Measurements from ENCODE around the gene MPST.
"Not testable (repeated sequence)": the region's sequence is repeated elsewhere in the genome, so short reads cannot be mapped to it uniquely, and the experiment has no call there.

MPST gene

DNA sequence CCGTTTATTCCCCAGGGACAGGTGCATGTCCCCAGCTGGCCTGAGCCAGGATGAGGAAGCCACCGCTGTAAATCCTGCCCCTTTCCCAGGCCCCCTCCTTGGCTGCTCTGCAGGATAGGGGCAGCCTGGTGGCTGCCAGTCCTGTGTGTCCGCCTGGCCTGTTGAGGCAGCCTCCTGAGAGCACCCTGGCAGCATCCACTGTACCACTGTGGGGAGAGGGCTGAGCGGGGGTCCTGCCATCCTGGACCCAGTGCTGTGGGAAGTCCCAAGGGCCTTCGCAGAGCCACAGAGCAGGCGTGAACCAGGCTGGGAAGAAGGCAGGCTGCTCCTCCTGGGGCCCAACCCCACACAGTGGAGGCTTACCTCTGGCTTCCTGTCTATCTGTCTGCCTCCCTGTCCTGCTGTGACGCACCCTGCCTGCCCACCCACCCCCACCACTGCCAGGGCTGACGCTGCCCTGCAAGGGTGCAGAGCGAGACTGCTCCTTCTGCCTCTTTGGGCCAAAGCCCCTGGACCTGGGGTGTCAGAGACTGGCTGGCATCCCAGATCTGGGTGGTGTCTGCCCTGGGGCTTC lies 40.4 kb downstream of the MPST start:
- no peak for DNase-seq (ENCODE audit: low read depth in 2 of 2, low spot score in 1 of 2)

DNA sequence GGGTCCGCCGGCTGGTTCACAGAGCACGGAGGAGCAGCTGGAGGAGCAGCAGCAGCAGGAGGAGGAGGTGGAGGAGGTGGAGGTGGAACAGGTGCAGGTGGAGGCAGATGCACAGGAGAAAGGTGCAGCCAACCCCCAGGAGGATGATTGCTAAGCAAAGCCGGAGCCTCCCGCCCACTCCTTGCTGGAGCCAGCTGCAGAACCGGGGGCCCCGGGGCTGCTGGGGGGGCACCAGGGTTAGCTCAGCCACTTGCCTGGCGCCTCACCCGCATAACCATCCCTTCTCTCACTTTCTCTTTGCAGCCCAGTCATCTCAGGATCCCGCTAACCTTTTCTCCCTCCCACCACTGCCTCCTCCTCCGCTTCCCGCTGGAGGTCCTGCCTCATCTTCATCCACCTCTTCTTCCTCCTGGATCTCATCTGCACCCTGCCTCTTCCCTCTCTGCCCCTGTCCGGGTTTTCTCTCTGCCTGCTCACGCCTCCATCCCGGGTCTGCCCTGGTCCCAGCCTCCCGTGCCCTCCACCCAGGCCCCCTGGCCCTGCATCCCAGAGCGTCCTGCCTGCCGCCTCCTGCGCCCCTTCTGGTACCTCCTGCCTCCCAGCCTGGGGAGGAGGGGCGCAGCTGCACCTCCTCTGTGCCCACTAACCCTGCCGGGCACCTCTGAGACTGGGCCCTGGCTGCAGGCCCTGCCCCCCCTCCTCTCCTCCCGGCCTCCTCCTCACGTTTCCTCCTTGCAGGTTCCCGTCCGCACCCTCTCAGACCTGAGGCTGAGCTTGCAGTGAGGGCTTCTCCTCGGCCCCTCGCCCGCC lies 41.5 kb downstream of the MPST start:
- DNase-seq (ENCODE audit: low read depth in 2 of 2, low spot score in 1 of 2), result no peak

DNA sequence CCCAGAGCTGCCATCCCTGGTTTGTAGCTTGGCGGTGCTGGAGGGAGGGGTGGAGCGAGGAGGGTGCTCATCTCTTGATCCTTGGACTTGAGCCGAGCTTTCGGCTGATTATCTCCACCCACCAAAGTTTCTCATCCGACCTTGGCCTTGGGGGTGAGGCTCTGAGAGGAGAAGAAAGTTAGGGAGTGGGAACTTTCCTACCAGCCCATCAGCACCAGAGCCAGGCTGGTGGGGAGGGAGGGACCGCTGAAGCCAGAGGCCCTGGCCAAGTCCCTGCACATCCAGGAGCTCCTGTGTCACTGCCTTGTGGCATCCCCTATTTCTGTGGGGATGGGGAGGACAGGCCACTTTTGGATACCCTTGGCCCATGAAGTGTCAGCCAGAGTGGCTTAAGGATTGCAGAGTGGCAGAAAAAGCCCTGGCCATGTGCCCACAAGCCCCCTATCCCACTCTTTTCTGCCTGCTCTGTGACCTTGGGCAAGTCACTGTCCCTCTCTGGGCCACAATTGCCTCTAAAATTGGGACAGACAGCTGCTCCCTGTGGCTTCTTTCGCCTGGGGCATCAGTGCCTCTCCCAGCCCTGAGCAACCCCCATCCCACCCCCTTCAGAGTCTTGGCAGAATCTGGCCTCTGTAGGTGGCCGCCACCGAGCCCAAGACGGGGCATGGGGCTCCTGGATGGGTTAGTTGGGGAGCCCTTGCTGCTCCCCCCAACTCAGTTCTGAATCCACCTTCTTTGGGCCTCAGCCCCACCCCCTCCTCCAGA lies 42.3 kb downstream of the MPST start:
- DNase-seq (ENCODE audit: low read depth in 2 of 2, low spot score in 1 of 2), result no peak

- DNase-seq (ENCODE audit: low read depth in 2 of 2, low spot score in 1 of 2), result no peak
Measured at GRCh38 chr22:37062376-37062675, 42.8 kb downstream of the MPST start.

- DNase-seq (ENCODE audit: low read depth in 2 of 2, low spot score in 1 of 2), result no peak
Measured at GRCh38 chr22:37062702-37063381, 43.3 kb downstream of the MPST start.

- DNase-seq (ENCODE audit: low read depth in 2 of 2, low spot score in 1 of 2), result no peak
Measured at GRCh38 chr22:37063431-37064420, 44.2 kb downstream of the MPST start.

DNA sequence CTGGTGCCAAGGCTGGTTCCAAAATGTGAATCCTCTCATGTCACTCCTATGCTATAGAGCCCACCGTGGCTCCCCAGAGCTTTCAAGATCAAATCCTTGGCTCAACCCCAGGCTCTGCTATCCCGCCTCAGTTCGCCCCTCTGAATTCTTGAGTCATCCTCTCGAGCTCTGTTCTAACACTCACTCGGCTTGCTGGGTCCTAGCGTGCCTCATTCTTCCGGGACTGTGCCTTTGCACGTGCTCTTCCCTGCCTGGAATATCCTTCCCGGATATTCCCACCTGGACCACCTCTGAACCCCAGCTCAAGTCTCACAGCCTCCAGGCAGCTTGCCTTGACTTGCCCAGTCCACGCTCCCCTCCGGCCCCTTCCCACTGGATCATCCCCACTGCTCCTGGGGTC lies 45.0 kb downstream of the MPST start:
- DNase-seq (ENCODE audit: low read depth in 2 of 2, low spot score in 1 of 2), result no peak

DNA sequence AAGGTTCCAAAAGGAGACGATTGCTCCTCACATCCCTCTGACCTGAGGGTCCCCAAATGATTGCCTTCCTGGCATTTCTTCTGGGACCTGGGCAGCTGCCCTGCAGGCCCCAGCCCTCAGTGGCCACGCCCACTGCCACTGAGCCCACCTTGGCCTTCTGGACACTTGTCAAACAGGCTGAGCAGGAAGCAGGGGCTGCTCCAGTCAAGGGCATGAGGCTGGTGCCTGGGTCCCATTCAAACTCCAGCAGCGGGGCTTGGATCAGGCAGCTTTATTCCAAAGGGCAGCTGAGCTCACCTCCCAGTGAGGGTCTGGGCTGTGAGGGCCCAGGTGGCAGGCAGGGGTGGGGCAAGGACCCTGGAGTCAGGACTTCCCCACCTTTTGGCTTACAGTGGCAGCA lies 45.6 kb downstream of the MPST start:
- no peak for DNase-seq (ENCODE audit: low read depth in 2 of 2, low spot score in 1 of 2)

DNA sequence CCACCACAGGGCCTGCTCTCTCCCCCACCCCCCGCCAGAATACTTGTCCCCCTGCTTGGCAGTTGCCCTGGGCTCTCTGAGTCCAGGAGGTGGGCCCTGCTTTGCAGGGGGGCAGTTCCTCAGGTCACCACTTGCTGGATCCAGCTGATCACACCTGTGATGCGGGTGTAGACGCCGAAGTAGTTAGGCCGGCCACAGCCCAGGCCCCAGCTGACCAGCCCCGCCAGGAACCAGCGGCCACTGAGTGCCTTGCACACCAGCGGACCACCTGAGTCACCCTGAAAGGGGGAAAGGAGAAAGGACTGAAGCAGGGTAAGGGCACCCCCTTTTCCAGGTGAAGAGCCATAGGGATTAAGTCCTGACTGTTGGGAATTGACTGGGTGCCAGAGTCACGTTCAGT lies 46.4 kb downstream of the MPST start:
- no peak for DNase-seq (ENCODE audit: low read depth in 2 of 2, low spot score in 1 of 2)

DNA sequence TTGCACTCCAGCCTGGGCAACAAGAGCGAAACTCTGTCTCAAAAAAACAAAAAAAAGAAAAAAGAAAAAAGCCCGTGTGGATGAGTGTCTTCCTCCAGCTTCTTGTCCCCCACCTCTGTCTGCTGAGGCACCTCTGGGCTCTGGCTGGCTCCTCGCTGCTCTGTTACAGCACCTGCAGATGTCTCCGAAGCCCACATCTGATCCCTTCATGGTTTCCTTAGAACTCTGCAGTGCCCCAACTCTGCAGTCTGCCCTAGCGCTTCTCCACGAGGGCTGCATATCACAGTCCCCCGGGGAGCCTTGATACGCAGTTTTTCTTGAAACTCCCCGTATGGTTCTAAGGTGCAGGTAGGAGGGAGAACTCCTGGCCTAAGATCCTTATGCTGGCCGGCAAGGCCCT lies 47.9 kb downstream of the MPST start:
- no peak for DNase-seq (ENCODE audit: low read depth in 2 of 2, low spot score in 1 of 2)

DNA sequence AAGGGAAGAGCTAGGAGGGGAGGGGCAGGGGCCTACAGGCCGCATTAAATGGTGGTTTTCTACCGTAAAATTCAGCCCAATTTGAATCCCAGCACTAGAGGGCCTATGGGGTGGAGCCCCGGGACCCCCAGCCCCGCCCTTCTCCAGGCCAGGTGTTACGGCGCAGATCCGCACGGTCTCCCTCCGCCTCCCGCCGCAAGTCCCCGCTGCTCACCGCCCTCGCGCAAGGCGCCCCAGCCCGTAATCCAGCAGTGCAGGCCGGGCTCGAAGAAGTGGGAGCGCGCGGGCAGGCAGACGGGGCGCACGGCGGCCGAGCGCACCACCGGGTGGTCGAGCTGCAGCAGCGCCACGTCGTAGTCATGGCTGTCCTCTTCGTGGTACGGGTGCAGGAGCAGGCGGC lies 49.3 kb downstream of the MPST start:
- no peak for DNase-seq (ENCODE audit: low read depth in 2 of 2, low spot score in 1 of 2)

DNA sequence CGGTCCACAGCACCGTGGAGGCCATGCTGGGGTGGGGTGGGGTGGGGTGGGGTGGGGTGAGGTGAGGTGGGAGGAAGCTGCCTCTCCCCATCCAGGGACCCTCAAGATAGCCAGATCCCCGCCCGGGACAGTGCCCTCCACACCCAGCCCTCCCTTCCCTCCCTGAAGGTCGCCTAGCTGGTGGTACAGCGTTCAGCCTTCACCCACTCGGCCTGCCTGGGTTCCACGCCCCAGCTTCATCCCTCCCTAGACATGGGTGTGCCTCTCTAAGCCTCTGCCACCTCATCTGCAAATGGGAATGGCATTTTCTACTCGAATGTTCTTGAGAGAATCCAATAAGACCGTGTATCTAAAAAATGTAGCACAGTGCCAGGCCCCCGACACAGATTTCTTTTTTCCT lies 49.8 kb downstream of the MPST start:
- DNase-seq (ENCODE audit: low read depth in 2 of 2, low spot score in 1 of 2), result no peak

DNA sequence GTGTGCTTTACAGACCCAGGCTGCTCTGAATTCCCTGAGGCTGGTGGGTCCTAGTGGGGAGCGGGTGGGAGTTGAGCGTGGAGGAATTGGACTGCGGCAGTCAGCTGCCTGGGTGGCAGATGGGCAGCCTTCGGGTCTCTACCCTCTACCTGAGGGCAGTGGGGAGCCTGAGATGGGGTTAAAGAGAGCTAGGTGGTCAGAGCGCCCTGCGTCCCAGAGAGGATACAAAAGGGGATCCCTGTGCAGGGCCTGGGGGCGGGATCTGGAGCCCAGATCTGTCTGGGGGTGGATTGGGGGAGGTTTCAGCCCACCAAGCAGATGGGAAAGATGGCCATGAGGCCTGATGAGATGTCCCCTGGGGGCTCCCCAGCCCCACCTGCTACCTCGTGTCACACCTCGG lies 50.2 kb downstream of the MPST start:
- DNase-seq (ENCODE audit: low read depth in 2 of 2, low spot score in 1 of 2), result no peak

DNA sequence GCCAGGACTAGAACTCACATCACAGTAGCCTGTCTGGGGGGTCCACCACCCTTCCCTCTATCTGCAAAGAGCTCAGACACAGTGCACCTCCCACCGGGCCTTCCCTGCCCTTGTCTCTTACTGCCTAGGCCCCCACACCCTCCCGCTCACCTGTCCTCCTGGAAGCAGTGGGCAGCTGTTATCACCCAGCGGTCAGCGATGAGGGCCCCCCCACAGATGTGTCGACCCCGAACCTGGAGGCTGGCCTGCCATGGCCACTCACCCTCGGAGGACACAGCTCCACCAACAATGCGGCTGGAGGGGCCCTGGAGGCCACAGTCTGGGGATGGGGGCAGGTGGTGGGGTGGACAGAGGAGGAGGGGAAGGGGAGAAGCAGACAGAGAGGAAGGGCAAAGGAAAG lies 50.8 kb downstream of the MPST start:
- no peak for DNase-seq (ENCODE audit: low read depth in 2 of 2, low spot score in 1 of 2)

GRCh38 chr22:37070744-37071143 lies 51.2 kb downstream of the MPST start:
- DNase-seq (ENCODE audit: low read depth in 2 of 2, low spot score in 1 of 2), result no peak

DNA sequence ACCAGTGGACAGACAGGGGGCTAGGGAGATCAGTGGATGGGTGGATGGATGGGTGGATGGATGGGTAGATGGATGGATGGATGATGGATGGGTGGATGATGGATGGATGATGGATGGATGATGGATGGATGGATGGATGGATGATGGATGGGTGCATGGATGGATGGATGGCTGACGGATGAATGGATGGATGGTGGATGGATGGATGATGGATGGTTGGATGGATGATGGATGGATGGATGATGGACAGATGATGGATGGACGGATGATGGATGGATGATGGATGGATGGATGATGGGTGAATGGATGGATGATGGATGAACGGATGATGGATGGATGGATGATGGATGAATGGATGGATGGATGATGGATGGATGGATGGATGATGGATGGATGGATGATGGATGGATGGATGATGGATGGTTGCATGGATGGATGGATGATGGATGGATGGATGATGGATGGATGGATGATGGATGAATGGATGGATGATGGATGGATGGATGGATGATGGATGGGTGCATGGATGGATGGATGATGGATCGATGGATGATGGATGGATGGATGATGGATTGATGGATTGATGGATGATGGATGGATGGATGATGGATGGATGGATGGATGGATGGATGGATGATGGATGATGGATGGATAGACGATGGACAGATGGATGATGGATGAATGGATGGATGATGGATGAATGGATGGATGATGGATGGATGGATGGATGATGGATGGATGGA lies 52.5 kb downstream of the MPST start:
- DNase-seq (ENCODE audit: low read depth in 2 of 2, low spot score in 1 of 2), result not testable (repeated sequence)

GRCh38 chr22:37072673-37073072 lies 53.1 kb downstream of the MPST start:
- no peak for DNase-seq (ENCODE audit: low read depth in 2 of 2, low spot score in 1 of 2)

DNA sequence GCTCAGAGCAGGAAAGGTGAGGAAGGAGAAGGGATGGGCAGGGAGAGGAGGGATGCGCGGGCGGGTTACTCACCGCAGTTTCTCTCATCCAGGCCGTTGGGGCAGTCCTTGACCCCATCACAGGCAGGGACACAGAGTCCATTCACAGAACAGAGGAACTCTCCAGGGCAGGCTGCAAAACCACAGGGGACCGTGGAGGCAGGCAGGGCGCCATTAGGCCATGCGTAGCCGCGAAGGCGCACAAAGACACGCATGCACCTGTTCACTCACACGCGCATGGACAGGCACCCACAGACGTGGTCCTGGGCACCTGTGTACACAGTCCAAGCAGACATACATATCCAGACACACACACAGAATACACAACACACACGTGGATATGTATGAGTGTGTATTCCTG lies 55.0 kb downstream of the MPST start:
- DNase-seq (ENCODE audit: low read depth in 2 of 2, low spot score in 1 of 2), result no peak

- no peak for DNase-seq (ENCODE audit: low read depth in 2 of 2, low spot score in 1 of 2)
Measured at GRCh38 chr22:37075046-37075445, 55.5 kb downstream of the MPST start.

GRCh38 chr22:37075822-37076433 lies 56.4 kb downstream of the MPST start:
- no peak for DNase-seq (ENCODE audit: low read depth in 2 of 2, low spot score in 1 of 2)
